ENCODE data around the gene PDGFB. TPM values are rescaled to one million over a fixed set of nuclear protein-coding genes. Genes with fewer than 3 reads are reported as not detected.

The PDGFB gene
- total and polyA plus RNA-seq, 9 of the 15 experiments (the other 6 are each of a cell fraction or from before 2014, with no cell fraction given), result 0.07 to 4.0 (median 0.48) TPM; not detected in 1

DNA sequence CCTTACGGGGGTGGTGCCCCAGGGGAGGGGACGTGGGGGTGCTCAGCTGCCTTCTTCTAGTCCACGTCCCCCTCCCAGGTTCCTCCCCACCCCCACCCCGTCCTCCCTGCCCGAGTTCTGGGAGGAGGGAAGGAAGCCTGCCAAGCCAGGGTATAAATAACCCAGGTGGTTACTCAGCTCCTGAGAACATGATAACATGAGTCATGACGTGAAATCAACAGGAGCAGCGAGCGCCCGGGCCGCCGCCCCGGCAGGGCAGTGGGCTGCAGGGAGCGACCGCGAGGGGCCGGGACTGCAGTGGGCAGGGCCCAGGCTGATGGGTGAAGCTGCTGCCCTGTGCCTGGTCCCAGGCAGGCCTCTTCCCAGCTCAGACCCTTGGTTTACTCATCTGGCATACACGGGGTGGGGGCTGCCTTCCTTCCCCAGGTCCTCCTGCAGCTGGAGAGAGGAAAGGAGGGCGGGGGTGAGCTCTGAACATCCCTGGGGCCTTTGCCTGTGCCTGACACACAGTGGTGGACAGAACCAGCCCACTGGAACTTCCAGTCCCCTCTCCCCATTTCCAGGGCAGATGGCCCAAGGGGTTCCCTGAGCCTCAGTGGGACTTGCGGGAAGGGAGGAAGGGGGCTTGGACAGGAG lies 8.8 kb upstream of the PDGFB start (continued):
- TF ChIP-seq, protein P1, sequence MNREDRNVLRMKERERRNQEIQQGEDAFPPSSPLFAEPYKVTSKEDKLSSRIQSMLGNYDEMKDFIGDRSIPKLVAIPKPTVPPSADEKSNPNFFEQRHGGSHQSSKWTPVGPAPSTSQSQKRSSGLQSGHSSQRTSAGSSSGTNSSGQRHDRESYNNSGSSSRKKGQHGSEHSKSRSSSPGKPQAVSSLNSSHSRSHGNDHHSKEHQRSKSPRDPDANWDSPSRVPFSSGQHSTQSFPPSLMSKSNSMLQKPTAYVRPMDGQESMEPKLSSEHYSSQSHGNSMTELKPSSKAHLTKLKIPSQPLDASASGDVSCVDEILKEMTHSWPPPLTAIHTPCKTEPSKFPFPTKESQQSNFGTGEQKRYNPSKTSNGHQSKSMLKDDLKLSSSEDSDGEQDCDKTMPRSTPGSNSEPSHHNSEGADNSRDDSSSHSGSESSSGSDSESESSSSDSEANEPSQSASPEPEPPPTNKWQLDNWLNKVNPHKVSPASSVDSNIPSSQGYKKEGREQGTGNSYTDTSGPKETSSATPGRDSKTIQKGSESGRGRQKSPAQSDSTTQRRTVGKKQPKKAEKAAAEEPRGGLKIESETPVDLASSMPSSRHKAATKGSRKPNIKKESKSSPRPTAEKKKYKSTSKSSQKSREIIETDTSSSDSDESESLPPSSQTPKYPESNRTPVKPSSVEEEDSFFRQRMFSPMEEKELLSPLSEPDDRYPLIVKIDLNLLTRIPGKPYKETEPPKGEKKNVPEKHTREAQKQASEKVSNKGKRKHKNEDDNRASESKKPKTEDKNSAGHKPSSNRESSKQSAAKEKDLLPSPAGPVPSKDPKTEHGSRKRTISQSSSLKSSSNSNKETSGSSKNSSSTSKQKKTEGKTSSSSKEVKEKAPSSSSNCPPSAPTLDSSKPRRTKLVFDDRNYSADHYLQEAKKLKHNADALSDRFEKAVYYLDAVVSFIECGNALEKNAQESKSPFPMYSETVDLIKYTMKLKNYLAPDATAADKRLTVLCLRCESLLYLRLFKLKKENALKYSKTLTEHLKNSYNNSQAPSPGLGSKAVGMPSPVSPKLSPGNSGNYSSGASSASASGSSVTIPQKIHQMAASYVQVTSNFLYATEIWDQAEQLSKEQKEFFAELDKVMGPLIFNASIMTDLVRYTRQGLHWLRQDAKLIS (CRISPR knock-in tag; IDR thresholded peaks at IDR 0.05), result no peak
- no peak for TF ChIP-seq ZNF764 (CRISPR knock-in tag; IDR thresholded peaks at IDR 0.05; ENCODE audit: low read depth)
- no peak for TF ChIP-seq MED1 (CRISPR knock-in tag; IDR thresholded peaks at IDR 0.05; ENCODE audit: borderline replicate concordance)
- no peak; a peak in 1 of 4 replicates for TF ChIP-seq MAZ (CRISPR knock-in tag; conservative IDR thresholded peaks at IDR 0.05 in 1 of 2, IDR thresholded peaks at IDR 0.05 in 1 of 2)
- no peak for TF ChIP-seq GABPA (tag; conservative IDR thresholded peaks at IDR 0.05; ENCODE audit: low read depth)
- TF ChIP-seq PBX2 (CRISPR knock-in tag; IDR thresholded peaks at IDR 0.05; ENCODE audit: low read depth), result no peak
- TF ChIP-seq PBX2 (tag; conservative IDR thresholded peaks at IDR 0.05; ENCODE audit: low read depth), result no peak
- TF ChIP-seq, protein P2, sequence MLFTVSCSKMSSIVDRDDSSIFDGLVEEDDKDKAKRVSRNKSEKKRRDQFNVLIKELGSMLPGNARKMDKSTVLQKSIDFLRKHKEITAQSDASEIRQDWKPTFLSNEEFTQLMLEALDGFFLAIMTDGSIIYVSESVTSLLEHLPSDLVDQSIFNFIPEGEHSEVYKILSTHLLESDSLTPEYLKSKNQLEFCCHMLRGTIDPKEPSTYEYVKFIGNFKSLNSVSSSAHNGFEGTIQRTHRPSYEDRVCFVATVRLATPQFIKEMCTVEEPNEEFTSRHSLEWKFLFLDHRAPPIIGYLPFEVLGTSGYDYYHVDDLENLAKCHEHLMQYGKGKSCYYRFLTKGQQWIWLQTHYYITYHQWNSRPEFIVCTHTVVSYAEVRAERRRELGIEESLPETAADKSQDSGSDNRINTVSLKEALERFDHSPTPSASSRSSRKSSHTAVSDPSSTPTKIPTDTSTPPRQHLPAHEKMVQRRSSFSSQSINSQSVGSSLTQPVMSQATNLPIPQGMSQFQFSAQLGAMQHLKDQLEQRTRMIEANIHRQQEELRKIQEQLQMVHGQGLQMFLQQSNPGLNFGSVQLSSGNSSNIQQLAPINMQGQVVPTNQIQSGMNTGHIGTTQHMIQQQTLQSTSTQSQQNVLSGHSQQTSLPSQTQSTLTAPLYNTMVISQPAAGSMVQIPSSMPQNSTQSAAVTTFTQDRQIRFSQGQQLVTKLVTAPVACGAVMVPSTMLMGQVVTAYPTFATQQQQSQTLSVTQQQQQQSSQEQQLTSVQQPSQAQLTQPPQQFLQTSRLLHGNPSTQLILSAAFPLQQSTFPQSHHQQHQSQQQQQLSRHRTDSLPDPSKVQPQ (CRISPR knock-in tag; IDR thresholded peaks at IDR 0.05; ENCODE audit: borderline replicate concordance), result no peak
- no peak for TF ChIP-seq RAD21 (CRISPR knock-in tag; conservative IDR thresholded peaks at IDR 0.05 in 1 of 2, IDR thresholded peaks at IDR 0.05 in 1 of 2)
- no peak for TF ChIP-seq CUX1 (CRISPR knock-in tag; IDR thresholded peaks at IDR 0.05)
- TF ChIP-seq ZNF384 (IDR thresholded peaks at IDR 0.05; ENCODE audit: low read depth, low read length), result no peak

All from K562 (cell line).